Body of pancreas (tissue), 4 donors: ENCODE data around the gene BACH2. TPM values are rescaled to one million over a fixed set of nuclear protein-coding genes. Genes with fewer than 3 reads are reported as not detected.

Experiments used
- ATAC-seq: fragments of 150-250 bp; one replicate; pipeline ENCODE4 v1.9.1; 2016
- DNase-seq, 4 donors: peaks; one replicate each; pipeline ENCODE4 v3.0.0-alpha.2; 2019
- H3K27ac ChIP-seq, 4 donors: fragments of 200-600 bp; sonication (generic); 1 replicate in 3 of 4; 2 replicates in 1 of 4; pipeline versions ENCODE4 v1.5.1 to v1.6.1; 2016 to 2019; ENCODE audit warnings: mild to moderate bottlenecking in 1 of 4, mixed read lengths in 1 of 4, moderate library complexity in 1 of 4
- H3K27me3 ChIP-seq, 2 donors: fragments of 200-600 bp; sonication (generic); one replicate each; pipeline ENCODE4 v1.6.0; 2016; ENCODE audit warnings: mild to moderate bottlenecking in 1 of 2
- H3K36me3 ChIP-seq, 2 donors: fragments of 200-600 bp; sonication (generic); replicated peaks in 1 of 2; 2 replicates each; pipeline ENCODE4 v1.5.1; 2016; ENCODE audit warnings: low read depth in 2 of 2; ENCODE audit not compliant: insufficient read depth in 1 of 2
- H3K4me1 ChIP-seq: fragments of 200-600 bp; sonication (generic); one replicate; pipeline ENCODE4 v1.6.0; 2016
- H3K4me3 ChIP-seq, 2 donors: fragments of 200-600 bp; sonication (generic); 1 replicate in 1 of 2; 2 replicates in 1 of 2; pipeline ENCODE4 v1.5.1; 2016 to 2019
- H3K9me3 ChIP-seq, 3 donors: fragments of 200-600 bp; sonication (generic); 1 replicate in 2 of 3; 2 replicates in 1 of 3; pipeline ENCODE4 v1.5.1; 2016
- CTCF ChIP-seq, 7 experiments: fragments of 450-650 bp in 4 of 7; fragments of 200-600 bp in 3 of 7; sonication (generic) in 3 of 7; IDR thresholded peaks; one replicate each; pipeline ENCODE4 v1.5.1; 2016 to 2019; ENCODE audit warnings: antibody characterized with exemption in 7 of 7
- POLR2A ChIP-seq, 3 donors: fragments of 450-650 bp; IDR thresholded peaks; one replicate each; pipeline ENCODE4 v1.6.1; 2016; ENCODE audit warnings: antibody characterized with exemption in 3 of 3, mild to moderate bottlenecking in 2 of 3
- WGBS, 2 donors: methylation state at CpG; one replicate each; pipeline ENCODE4 v1.1.5; 2017; 5-methylcytosine and 5-hydroxymethylcytosine counted together
- intact Hi-C: fragments of 100-400 bp; cut with DNase I; formaldehyde crosslinking; loops from one replicate; pipeline ENCODE4 v1.15.1; 2023
- total RNA-seq, 2 donors: library from RNA; depleted of rRNA; stranded (reverse); fragments of >200 nt; gene quantifications; one replicate each; pipeline ENCODE4 v1.1.0, GENCODE V29; 2016

Gene BACH2
- total RNA-seq, 2 donors from 2014 or later: 2.1 to 3.3 TPM

GRCh38 chr6:90151576-90152422, 144.8 kb downstream of the BACH2 start:
- WGBS, 2 donors: 72 to 87% methylated on average over 4 of the region's 4 CpGs

GRCh38 chr6:90149280-90149679, 147.4 kb downstream of the BACH2 start:
- Histone ChIP-seq H3K9me3 (no peaks in the 10 kb centered on the region), H3K4me3 (no peak overlapping the region), H3K4me1 (peaks cover 2% of the 10 kb centered on the region), H3K36me3 (no peaks in the 10 kb centered on the region), H3K27ac (no peak overlapping the region), H3K27me3 (no peaks in the 10 kb centered on the region)
- DNase-seq (no peak), ATAC-seq (no peak)
- WGBS, 2 donors: 25 to 26% methylated on average over 3 of the region's 3 CpGs
- no peak for TF ChIP-seq POLR2A (IDR thresholded peaks at IDR 0.05)
- TF ChIP-seq CTCF (IDR thresholded peaks at IDR 0.05): no peak
- intact Hi-C loops: no loop called here

More at GRCh38 chr6:90151576-90152422, 144.8 kb downstream of the BACH2 start:
- Histone ChIP-seq H3K36me3 (no peaks in the 10 kb centered on the region), H3K9me3 (no peaks in the 10 kb centered on the region), H3K27ac (no peak overlapping the region), H3K27me3 (no peaks in the 10 kb centered on the region), H3K4me1 (no peaks in the 10 kb centered on the region), H3K4me3 (no peak overlapping the region)
- intact Hi-C loops: no loop called here
- no peak for ATAC-seq
- DNase-seq: no peak
- TF ChIP-seq POLR2A (IDR thresholded peaks at IDR 0.05) (no peak), CTCF (IDR thresholded peaks at IDR 0.05) (no peak)

GRCh38 chr6:90148867-90149266, 147.8 kb downstream of the BACH2 start:
- DNase-seq (no peak), ATAC-seq (no peak)
- no peak for TF ChIP-seq POLR2A (IDR thresholded peaks at IDR 0.05)
- TF ChIP-seq CTCF (IDR thresholded peaks at IDR 0.05): no peak
- Histone ChIP-seq H3K27ac (no peak overlapping the region), H3K4me1 (peaks cover 6% of the 10 kb centered on the region), H3K9me3 (no peaks in the 10 kb centered on the region), H3K27me3 (no peaks in the 10 kb centered on the region), H3K4me3 (no peak overlapping the region), H3K36me3 (no peaks in the 10 kb centered on the region)
- intact Hi-C loops: no loop called here
- WGBS, 2 donors: 66 to 72% methylated on average over 5 of the region's 5 CpGs

- DNase-seq: no peak
- WGBS, 2 donors: 85 to 86% methylated on average over 13 of the region's 13 CpGs
- Histone ChIP-seq H3K4me3 (no peak overlapping the region), H3K9me3 (no peaks in the 10 kb centered on the region), H3K36me3 (no peaks in the 10 kb centered on the region), H3K4me1 (peaks cover 7% of the 10 kb centered on the region), H3K27ac (no peak overlapping the region), H3K27me3 (no peaks in the 10 kb centered on the region)
- no peak for TF ChIP-seq CTCF (IDR thresholded peaks at IDR 0.05)
- no peak for TF ChIP-seq POLR2A (IDR thresholded peaks at IDR 0.05)
- no peak for ATAC-seq
- intact Hi-C loops: no loop called here
Observed at GRCh38 chr6:90146921-90147649, 149.6 kb downstream of the BACH2 start.
